GM21447 (cell line): Measurements from ENCODE around the gene NCLN.
"Not testable (repeated sequence)": the region's sequence is repeated elsewhere in the genome, so short reads cannot be mapped to it uniquely, and the experiment has no call there.

Experiments used
- ATAC-seq: cut with Tn5 transposase; IDR thresholded peaks from one replicate; pipeline ENCODE4 v1.9.1; 2021; ENCODE audit not compliant: unreplicated experiment

Gene NCLN

GRCh38 chr19:3196933-3197205, 11.1 kb downstream of the NCLN start:
- no peak for ATAC-seq

- ATAC-seq = no peak
Observed at GRCh38 chr19:3198901-3199700, 13.4 kb downstream of the NCLN start.

GRCh38 chr19:3201072-3201700, 15.5 kb downstream of the NCLN start:
- no peak for ATAC-seq

- ATAC-seq = no peak
Observed at GRCh38 chr19:3201911-3202310, 16.2 kb downstream of the NCLN start.

- no peak for ATAC-seq
Observed at GRCh38 chr19:3202346-3202745, 16.6 kb downstream of the NCLN start.

GRCh38 chr19:3202895-3203294, 17.2 kb downstream of the NCLN start:
- not testable (repeated sequence) for ATAC-seq

- no peak for ATAC-seq
Observed at GRCh38 chr19:3203805-3204645, 18.3 kb downstream of the NCLN start.

GRCh38 chr19:3204646-3205275, 19.0 kb downstream of the NCLN start:
- no peak for ATAC-seq

- ATAC-seq = no peak
Observed at GRCh38 chr19:3206216-3206953, 20.7 kb downstream of the NCLN start.

- ATAC-seq = no peak
Observed at GRCh38 chr19:3207461-3208242, 21.9 kb downstream of the NCLN start.

GRCh38 chr19:3208317-3209207, 22.8 kb downstream of the NCLN start:
- no peak for ATAC-seq

GRCh38 chr19:3210347-3211017, 24.8 kb downstream of the NCLN start:
- no peak for ATAC-seq

GRCh38 chr19:3211191-3211590, 25.5 kb downstream of the NCLN start:
- no peak for ATAC-seq

GRCh38 chr19:3213159-3213558, 27.4 kb downstream of the NCLN start:
- no peak for ATAC-seq

GRCh38 chr19:3216874-3217273, 31.1 kb downstream of the NCLN start:
- ATAC-seq = no peak

- no peak for ATAC-seq
Observed at GRCh38 chr19:3220576-3220975, 34.8 kb downstream of the NCLN start.

GRCh38 chr19:3221576-3221975, 35.8 kb downstream of the NCLN start:
- not testable (repeated sequence) for ATAC-seq

GRCh38 chr19:3222709-3223108, 37.0 kb downstream of the NCLN start:
- no peak for ATAC-seq
